Naive B cell (primary cell): ENCODE results near the gene DLAT. TPM values are rescaled to one million over a fixed set of nuclear protein-coding genes. Genes with fewer than 3 reads are reported as not detected.
A peak's percentile ranks its signal among the peaks of the same experiment; 100 is the strongest.
"Not testable (repeated sequence)": the region's sequence is repeated elsewhere in the genome, so short reads cannot be mapped to it uniquely, and the experiment has no call there.

Experiments used
- ATAC-seq, 2 donors: fragments of 150-1000 bp; cut with Tn5 transposase; 2 replicates each; pipeline ENCODE4 v1.10.0; 2021; ENCODE audit warnings: low read depth in 2 of 2, mild to moderate bottlenecking in 2 of 2, moderate library complexity in 2 of 2
- DNase-seq: peaks from one replicate; pipeline ENCODE4 v3.0.0; 2022
- H3K27ac Mint-ChIP-seq, 6 donors: one replicate each; pipeline ENCODE4 v1.8.0; 2020 to 2022; ENCODE audit warnings: mild to moderate bottlenecking in 6 of 6, mixed read lengths in 6 of 6, moderate library complexity in 5 of 6, inconsistent platforms in 2 of 6
- H3K27me3 Mint-ChIP-seq, 3 donors: one replicate each; pipeline ENCODE4 v1.8.0; 2021 to 2022; ENCODE audit warnings: mixed read lengths in 3 of 3, mild to moderate bottlenecking in 1 of 3
- H3K36me3 Mint-ChIP-seq, 2 donors: one replicate each; pipeline ENCODE4 v1.8.0; 2020 to 2022; ENCODE audit warnings: mixed read lengths in 2 of 2, inconsistent platforms in 1 of 2, mild to moderate bottlenecking in 1 of 2
- H3K4me1 Mint-ChIP-seq, 3 donors: one replicate each; pipeline ENCODE4 v1.8.0; 2020 to 2022; ENCODE audit warnings: mixed read lengths in 3 of 3, inconsistent platforms in 1 of 3, mild to moderate bottlenecking in 1 of 3, moderate library complexity in 1 of 3
- H3K4me3 Mint-ChIP-seq, 8 donors: one replicate each; pipeline ENCODE4 v1.8.0; 2020 to 2022; ENCODE audit warnings: mild to moderate bottlenecking in 8 of 8, mixed read lengths in 8 of 8, moderate library complexity in 8 of 8, inconsistent platforms in 2 of 8
- H3K9me3 Mint-ChIP-seq, 7 donors: one replicate each; pipeline ENCODE4 v1.8.0; 2020 to 2022; ENCODE audit warnings: mixed read lengths in 7 of 7, mild to moderate bottlenecking in 5 of 7, inconsistent platforms in 2 of 7, moderate library complexity in 1 of 7
- polyA plus RNA-seq, 6 donors: library from polyadenylated mRNA; unstranded; fragments of 300-500 nt; fragmentation: Illumina TruSeq; gene quantifications; one replicate each; pipeline ENCODE4 v1.2.3, GENCODE V29; 2021; ENCODE audit warnings: low read depth in 6 of 6

The DLAT gene
- polyA plus RNA-seq, 6 donors from 2014 or later = 24.6 to 38.8 (median 28.0) TPM

DNA sequence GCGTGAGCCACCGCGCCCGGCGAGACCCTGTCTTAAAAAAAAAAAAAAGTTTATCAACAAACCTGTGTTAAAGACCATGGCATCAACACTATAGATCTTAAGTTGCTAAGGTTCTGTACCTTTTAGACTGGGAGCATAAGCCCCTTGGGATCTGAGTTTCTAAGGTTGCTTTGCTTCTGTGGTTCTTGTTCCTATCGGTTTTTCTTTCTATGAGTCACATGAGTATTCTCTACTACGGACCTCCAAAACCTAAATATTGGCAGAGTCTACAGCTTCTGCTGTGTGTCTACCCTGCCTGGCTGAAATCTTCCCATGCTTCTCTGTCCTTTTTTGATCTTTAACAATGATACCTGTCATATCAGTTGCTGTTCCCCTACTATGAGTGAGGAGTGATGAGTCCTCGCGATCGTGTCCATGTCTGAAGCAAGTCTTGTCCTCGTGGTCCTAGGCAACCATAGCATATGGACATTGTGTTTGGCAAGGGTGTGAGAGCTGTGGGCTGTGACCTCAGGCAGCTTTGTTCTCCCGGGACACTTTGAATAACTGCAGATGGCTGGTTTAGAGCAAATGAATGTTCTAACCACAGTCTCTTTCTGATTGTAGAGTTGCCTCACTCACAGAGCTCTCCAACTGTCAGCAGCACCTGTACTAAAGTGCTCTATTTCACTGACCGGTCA lies 9.0 kb upstream of the DLAT start:
- ATAC-seq = peak in 1 of 2 donors; percentile 32
- no peaks in the 10 kb centered on the region for H3K36me3 Mint-ChIP-seq
- peaks cover 0 to 1% (median 0%) of the 10 kb centered on the region in 7 donors for H3K9me3 Mint-ChIP-seq
- peaks cover 0 to 16% (median 5%) of the 10 kb centered on the region in 3 donors for H3K27me3 Mint-ChIP-seq
- H3K4me1 Mint-ChIP-seq = peaks cover 0 to 5% (median 4%) of the 10 kb centered on the region in 3 donors
- peak overlapping the region in 3 of 8 donors; percentile 26 to 39 (median 34) for H3K4me3 Mint-ChIP-seq
- no peak for DNase-seq
- H3K27ac Mint-ChIP-seq = peak overlapping the region in 2 of 6 donors; percentile 33 to 57

DNA sequence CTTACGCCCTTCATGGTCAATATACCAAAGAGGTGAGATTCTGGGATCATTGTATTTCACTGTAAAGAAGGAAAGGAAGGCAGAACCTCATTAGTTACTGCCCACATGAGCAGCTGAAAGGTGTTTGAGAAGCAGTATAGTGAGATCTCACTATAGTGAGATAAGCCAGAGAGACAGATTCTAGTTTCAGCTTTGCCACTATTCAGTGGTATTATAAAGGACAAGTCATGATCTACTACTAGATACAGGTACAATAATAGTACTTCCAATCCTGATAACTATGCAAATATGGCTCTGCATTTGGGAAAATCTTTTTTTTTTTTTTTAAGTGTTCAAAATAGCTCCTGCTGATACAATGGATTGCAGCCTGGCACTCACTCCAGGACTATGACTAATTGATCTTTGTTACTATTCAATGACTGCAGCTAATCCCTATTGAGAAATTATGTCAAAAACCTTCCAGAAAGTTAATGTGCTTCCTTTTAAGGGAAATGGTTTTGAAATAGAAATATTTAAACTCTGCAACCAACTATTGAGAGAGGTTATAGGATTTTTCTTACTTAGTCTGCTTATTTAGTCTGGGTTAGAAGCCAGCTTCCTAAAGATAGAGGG lies 8.3 kb upstream of the DLAT start:
- Mint-ChIP-seq H3K9me3 (no peaks in the 10 kb centered on the region), H3K36me3 (no peaks in the 10 kb centered on the region), H3K27ac (peak overlapping the region in 1 of 6 donors; percentile 51), H3K27me3 (peaks cover 0 to 16% (median 5%) of the 10 kb centered on the region in 3 donors), H3K4me1 (peaks cover 0 to 5% (median 4%) of the 10 kb centered on the region in 3 donors), H3K4me3 (peak overlapping the region in 1 of 8 donors; percentile 39)
- ATAC-seq = no peak
- DNase-seq = no peak

DNA sequence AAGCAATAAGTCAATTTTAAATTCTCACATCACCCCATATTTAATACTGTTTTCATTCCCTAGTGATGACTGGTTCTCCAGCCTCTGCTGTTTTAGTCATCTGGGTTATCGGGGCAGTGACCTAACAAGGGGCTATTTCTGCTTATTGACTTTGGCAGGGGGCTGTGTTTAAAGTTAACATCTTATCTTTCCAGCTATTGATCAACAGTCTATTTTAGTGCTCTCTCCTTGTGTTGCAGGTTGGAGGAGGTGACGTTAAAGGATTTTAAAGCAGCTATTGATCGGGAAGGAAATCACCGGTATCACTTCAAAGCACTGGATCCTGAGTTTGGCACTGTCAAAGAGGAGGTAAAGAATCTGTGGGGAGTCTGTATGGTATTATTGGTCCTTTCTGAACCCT lies 7.7 kb upstream of the DLAT start:
- Mint-ChIP-seq H3K27me3 (peaks cover 0 to 16% (median 5%) of the 10 kb centered on the region in 3 donors), H3K4me1 (peaks cover 0 to 5% (median 5%) of the 10 kb centered on the region in 3 donors), H3K27ac (no peak overlapping the region), H3K9me3 (no peaks in the 10 kb centered on the region), H3K36me3 (no peaks in the 10 kb centered on the region), H3K4me3 (no peak overlapping the region)
- no peak for ATAC-seq
- DNase-seq = no peak

DNA sequence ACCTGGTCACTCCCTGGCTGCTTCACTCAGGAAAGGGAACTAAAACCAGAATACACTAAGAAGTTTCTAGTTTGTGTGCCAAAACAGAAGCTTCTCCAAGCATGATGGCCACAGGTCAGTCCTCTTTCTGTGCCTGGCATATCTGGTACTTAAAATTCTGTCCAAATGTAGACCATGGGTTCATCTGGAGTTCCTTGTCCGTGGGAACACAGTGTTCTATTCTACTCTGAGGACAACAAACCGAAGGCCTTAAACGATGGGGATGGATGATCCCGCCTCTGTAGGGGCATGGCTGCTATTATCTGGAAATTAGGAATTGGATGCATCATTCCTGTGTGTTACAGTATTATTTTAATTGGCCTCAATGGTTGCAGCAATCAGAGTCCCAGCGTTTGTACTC lies 6.1 kb upstream of the DLAT start:
- H3K27ac Mint-ChIP-seq = no peak overlapping the region
- H3K27me3 Mint-ChIP-seq = peaks cover 0 to 10% (median 5%) of the 10 kb centered on the region in 3 donors
- peaks cover 9 to 20% (median 11%) of the 10 kb centered on the region in 3 donors for H3K4me1 Mint-ChIP-seq
- no peaks in the 10 kb centered on the region for H3K36me3 Mint-ChIP-seq
- no peaks in the 10 kb centered on the region for H3K9me3 Mint-ChIP-seq
- ATAC-seq = no peak
- no peak overlapping the region for H3K4me3 Mint-ChIP-seq
- no peak for DNase-seq

DNA sequence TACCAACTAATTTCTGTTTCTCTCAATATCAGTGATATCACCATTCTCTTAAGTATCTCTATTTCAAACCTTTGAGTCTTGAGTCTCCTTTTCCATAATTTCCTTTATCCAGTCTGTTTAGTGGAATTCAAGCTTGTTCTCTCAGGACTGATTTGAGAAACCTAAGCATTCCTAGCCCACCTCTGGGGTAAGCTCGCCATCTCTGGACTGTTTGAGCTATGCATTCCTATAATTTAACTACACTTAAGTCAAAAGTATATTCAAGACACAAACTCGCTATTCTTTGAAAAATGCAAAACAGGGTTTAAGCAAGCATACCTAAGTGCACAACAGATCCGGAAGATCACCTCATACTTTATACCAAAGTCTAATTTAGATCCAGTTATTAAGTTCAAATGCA lies 2.1 kb upstream of the DLAT start:
- H3K9me3 Mint-ChIP-seq = no peaks in the 10 kb centered on the region
- H3K36me3 Mint-ChIP-seq = no peaks in the 10 kb centered on the region
- peaks cover 17 to 34% (median 25%) of the 10 kb centered on the region in 3 donors for H3K4me1 Mint-ChIP-seq
- no peak for ATAC-seq
- peak overlapping the region in 6 of 8 donors; percentile 32 to 100 (median 47) for H3K4me3 Mint-ChIP-seq
- H3K27me3 Mint-ChIP-seq = no peaks in the 10 kb centered on the region
- no peak for DNase-seq
- H3K27ac Mint-ChIP-seq = peak overlapping the region in 4 of 6 donors; percentile 43 to 83 (median 58)

DNA sequence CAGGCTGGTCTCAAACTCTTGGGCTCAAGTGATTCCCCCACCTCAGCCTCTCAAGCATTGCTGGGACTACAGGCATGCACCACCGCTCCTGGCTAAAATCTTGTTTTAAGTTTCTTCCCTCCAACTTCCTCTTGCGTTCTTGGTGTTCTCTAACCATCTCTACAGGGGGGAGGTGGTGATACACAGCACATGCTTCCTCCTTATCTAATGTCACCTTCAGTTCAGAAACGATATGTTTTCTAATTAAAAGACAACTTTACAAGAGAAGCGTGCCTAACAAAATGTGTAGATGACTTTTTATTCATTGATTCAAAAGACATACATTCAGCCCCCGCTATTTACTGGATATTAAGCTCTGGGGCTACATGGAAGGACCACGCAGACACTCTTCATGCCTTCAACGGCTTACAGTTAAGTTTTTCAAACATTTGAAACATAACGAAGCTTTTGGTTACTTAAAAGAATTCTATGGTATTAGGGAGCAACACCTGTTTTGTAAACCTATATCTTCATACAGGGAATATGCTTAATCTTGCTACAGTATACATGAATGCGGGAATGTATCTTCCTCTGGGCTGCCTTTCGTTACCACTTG lies 933 bp upstream of the DLAT start:
- peaks cover 17 to 37% (median 30%) of the 10 kb centered on the region in 3 donors for H3K4me1 Mint-ChIP-seq
- H3K9me3 Mint-ChIP-seq = no peaks in the 10 kb centered on the region
- peak; percentile 73 to 74 for ATAC-seq
- peak; percentile 61 for DNase-seq
- no peaks in the 10 kb centered on the region for H3K27me3 Mint-ChIP-seq
- peaks cover 0 to 7% of the 10 kb centered on the region in 2 donors for H3K36me3 Mint-ChIP-seq
- peak overlapping the region; percentile 97 to 99 (median 98) for H3K27ac Mint-ChIP-seq
- peak overlapping the region; percentile 99 to 100 (median 100) for H3K4me3 Mint-ChIP-seq

DNA sequence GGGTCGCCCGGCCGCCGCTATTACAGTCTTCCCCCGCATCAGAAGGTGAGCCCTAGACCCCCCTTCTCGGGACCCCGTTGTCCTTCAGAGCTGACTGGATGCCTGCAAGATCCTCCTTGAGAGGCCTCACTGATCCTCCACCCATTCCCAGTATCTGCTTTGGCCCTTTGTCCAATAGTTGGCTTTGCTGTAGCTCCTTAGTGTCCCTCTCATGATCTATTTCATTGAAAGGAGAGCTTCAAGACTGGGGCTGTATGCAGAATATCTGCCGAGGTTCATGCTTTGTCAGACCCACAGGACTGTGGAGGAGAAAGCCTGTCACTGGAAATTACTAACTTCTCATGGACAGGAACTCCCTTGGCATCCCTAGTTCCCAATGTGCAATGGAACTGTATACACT lies 499 bp downstream of the DLAT start:
- peak overlapping the region; percentile 33 to 99 (median 98) for H3K27ac Mint-ChIP-seq
- DNase-seq (no peak), ATAC-seq (no peak)
- no peaks in the 10 kb centered on the region for H3K9me3 Mint-ChIP-seq
- peaks cover 17 to 37% (median 36%) of the 10 kb centered on the region in 3 donors for H3K4me1 Mint-ChIP-seq
- peak overlapping the region; percentile 99 to 100 (median 100) for H3K4me3 Mint-ChIP-seq
- H3K36me3 Mint-ChIP-seq = peaks cover 7 to 16% of the 10 kb centered on the region in 2 donors
- no peaks in the 10 kb centered on the region for H3K27me3 Mint-ChIP-seq

DNA sequence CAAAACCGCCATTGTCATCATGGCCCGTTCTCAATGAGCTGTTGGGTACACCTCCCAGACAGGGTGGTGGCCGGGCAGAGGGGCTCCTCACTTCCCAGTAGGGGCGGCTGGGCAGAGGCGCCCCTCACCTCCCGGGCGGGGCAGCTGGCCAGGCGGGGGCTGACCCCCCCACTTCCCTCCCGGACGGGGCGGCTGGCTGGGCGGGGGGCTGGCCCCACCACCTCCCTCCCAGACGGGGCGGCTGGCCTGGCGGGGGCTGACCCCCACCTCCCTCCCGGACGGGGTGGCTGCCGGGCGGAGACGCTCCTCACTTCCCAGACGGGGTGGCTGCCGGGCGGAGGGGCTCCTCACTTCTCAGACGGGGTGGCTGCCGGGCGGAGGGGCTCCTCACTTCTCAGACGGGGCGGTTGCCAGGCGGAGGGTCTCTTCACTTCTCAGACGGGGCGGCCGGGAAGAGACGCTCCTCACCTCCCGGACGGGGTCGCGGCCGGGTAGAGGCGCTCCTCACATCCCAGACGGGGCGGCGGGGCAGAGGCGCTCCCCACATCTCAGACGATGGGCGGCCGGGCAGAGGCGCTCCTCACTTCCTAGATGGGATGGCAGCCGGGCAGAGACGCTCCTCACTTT lies 1.7 kb downstream of the DLAT start:
- not testable (repeated sequence) for DNase-seq, ATAC-seq, H3K27ac Mint-ChIP-seq, H3K9me3 Mint-ChIP-seq, H3K4me3 Mint-ChIP-seq, H3K27me3 Mint-ChIP-seq
- Mint-ChIP-seq H3K4me1 (peaks cover 17 to 37% (median 36%) of the 10 kb centered on the region in 3 donors), H3K36me3 (peaks cover 7 to 16% of the 10 kb centered on the region in 2 donors)

DNA sequence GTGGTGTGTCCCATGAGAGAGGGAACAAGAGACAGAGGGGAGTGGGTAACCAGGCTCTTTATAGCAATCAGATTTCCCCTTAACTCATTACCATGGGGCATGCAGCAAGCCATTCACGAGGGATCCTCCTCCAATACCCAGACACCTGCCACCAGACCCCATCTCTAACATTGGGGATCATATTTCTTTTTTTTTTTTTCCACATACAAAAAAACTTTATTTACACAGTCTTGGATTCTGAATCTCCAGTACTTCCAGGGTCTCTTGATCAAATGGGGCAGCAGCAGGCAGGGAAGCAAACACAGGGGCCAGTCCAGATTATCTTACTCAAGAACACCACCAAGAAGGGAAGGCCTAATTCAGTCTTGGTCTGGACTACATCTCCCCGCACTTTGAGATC lies 4.3 kb downstream of the DLAT start:
- Mint-ChIP-seq H3K9me3 (no peaks in the 10 kb centered on the region), H3K27me3 (no peaks in the 10 kb centered on the region), H3K4me3 (peak overlapping the region in 1 of 8 donors; percentile 36), H3K4me1 (peaks cover 7 to 24% (median 18%) of the 10 kb centered on the region in 3 donors), H3K36me3 (peaks cover 7 to 20% of the 10 kb centered on the region in 2 donors), H3K27ac (peak overlapping the region in 1 of 6 donors; percentile 12)
- no peak for ATAC-seq
- no peak for DNase-seq

DNA sequence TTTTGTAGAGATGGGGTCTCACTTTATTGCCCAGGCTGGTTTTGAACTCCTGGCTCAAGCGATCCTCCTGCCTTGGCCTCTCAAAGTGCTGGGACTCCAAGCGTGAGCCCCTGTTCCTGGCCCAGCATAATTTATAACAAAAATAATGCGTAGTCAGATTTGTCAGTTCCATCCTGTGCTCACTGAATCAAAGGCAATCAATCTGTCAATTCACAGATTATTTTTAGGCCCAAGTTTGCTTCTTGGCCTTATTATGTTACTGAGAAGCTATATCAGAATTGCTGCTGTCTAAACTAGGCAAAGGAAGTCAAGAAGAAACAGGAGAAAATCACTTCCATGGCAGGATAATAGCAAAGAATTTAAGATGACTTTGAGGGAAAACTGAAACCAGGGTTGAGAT lies 8.7 kb downstream of the DLAT start:
- no peak for ATAC-seq
- no peaks in the 10 kb centered on the region for H3K27me3 Mint-ChIP-seq
- H3K36me3 Mint-ChIP-seq = peaks cover 7 to 17% of the 10 kb centered on the region in 2 donors
- H3K4me3 Mint-ChIP-seq = no peak overlapping the region
- no peak for DNase-seq
- no peaks in the 10 kb centered on the region for H3K9me3 Mint-ChIP-seq
- H3K27ac Mint-ChIP-seq = peak overlapping the region in 2 of 6 donors; percentile 60 to 73
- peaks cover 0 to 7% (median under 1%) of the 10 kb centered on the region in 3 donors for H3K4me1 Mint-ChIP-seq

DNA sequence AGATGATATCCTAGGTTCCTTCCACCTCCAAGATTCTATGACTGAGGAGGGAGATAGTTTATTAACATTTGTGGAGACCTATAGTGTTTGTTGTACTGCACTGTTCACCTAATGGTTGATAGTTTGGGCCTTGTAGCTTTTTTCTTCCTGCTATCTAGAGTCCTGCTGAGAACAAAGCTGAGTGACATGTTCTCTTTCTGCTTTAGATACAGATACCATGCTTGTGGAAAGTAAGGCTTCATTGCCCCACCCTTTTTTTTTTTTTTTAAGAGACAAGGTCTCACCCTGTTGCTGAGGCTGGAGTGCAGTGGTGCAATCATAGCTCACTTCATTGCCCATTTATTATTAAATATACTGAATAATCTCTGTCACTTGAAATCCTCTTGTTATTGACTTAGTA lies 12.3 kb downstream of the DLAT start:
- ATAC-seq (no peak), DNase-seq (no peak)
- H3K9me3 Mint-ChIP-seq = no peaks in the 10 kb centered on the region
- no peak overlapping the region for H3K27ac Mint-ChIP-seq
- H3K27me3 Mint-ChIP-seq = no peaks in the 10 kb centered on the region
- no peak overlapping the region for H3K4me3 Mint-ChIP-seq
- H3K4me1 Mint-ChIP-seq = peaks cover 0 to 4% (median 2%) of the 10 kb centered on the region in 3 donors
- peaks cover 8 to 21% of the 10 kb centered on the region in 2 donors for H3K36me3 Mint-ChIP-seq

DNA sequence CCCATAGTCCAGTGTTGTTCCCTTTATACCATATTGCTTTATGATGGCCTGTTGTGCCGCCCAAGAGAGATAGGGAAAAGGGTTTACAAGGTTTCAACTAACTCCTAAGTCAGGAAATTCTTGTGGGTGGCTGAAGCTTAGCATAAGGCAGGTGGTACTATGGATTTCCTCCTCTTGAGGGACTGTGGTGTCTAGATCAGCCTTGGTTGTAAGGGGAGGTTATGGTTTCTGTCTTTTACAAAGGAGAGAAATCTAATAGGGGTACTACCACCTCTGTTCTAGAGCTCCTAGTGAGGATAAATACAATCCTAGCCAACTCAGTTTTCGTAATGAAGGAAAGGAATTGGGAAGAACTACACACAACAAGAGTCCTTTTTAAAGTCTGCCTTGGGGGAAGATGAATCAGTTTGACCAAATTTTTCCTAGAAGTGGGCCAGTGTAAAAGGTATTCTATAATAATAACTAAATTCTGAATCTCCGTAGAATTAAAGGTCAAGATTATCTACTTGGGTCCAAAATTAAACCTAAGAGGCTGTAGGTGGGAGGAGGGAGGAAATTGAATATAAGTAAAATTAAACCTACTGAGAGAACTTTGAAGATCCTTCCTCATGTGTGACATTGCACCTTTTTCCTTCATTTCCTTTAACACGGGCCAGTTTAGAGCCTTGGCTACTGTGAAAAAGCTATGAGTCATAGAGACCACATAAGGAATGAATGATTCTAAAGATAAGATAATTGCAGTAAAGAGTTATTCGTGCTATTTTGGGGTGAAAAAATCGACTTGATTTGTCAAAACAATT lies 17.2 kb downstream of the DLAT start:
- Mint-ChIP-seq H3K9me3 (no peaks in the 10 kb centered on the region), H3K27ac (peak overlapping the region in 2 of 6 donors; percentile 22 to 61), H3K27me3 (no peaks in the 10 kb centered on the region), H3K4me3 (no peak overlapping the region), H3K4me1 (peaks cover 0 to 4% (median 4%) of the 10 kb centered on the region in 3 donors), H3K36me3 (peaks cover 8 to 39% of the 10 kb centered on the region in 2 donors)
- ATAC-seq = no peak
- no peak for DNase-seq

DNA sequence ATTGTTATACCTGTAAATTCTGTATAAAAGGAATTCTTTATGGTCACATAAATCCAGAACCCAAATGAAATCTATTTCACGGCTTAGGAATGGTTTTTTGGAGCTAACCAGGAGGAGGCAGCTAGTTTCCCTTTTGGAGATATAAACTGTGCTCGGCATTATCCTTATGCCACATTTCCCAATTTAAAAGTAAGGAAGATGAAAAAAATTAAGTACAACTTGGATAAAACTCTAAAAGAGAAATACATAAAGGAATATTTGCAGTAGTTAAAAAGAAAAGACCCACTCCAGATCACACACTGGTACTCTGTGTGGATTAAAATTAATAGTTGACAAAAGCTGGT lies 17.7 kb downstream of the DLAT start:
- Mint-ChIP-seq H3K36me3 (peaks cover 8 to 41% of the 10 kb centered on the region in 2 donors), H3K4me1 (peaks cover 1 to 8% (median 4%) of the 10 kb centered on the region in 3 donors), H3K27ac (no peak overlapping the region), H3K27me3 (no peaks in the 10 kb centered on the region), H3K4me3 (no peak overlapping the region), H3K9me3 (no peaks in the 10 kb centered on the region)
- ATAC-seq (no peak), DNase-seq (no peak)
